ENCODE measurements around the gene TEPSIN. TPM values are rescaled to one million over a fixed set of nuclear protein-coding genes. Genes with fewer than 3 reads are reported as not detected.
A peak's percentile ranks its signal among the peaks of the same experiment; 100 is the strongest.

TEPSIN gene
- total and polyA plus RNA-seq, 2 of the 8 experiments (the other 6 are each of a cell fraction or from before 2014, with no cell fraction given), result 22.9 to 28.0 TPM

- Histone ChIP-seq H2BK20ac (ENCODE audit: low read length) (no peak overlapping the region), H3K4me3 (ENCODE audit: extremely low read depth in 1 of 4, insufficient read depth in 2 of 4, low read depth in 3 of 4, low read length in 4 of 4) (no peak overlapping the region), H3K4me2 (ENCODE audit: insufficient read depth in 1 of 2, low read depth in 2 of 2, low read length in 2 of 2) (no peak overlapping the region), H3K9ac (replicated peaks in 1 of 4; ENCODE audit: extremely low read depth in 1 of 4, low read depth in 3 of 4, low read length in 3 of 4) (no peak overlapping the region), H3K79me2 (ENCODE audit: control insufficient read depth in 1 of 2, insufficient read depth in 2 of 2, low read length in 2 of 2) (no peaks in the 10 kb centered on the region), H3K4ac (replicated peaks; ENCODE audit: insufficient read length, low read depth, low read length) (no peak overlapping the region), H4K5ac (ENCODE audit: insufficient read length, low read depth, low read length) (no peak overlapping the region), H3K18ac (ENCODE audit: extremely low read depth, low read length) (no peak overlapping the region), H3K9me3 (ENCODE audit: insufficient read depth in 2 of 2, low read depth in 1 of 2, low read length in 1 of 2) (no peaks in the 10 kb centered on the region; a peak in 1 of 4 replicates), H4K8ac (ENCODE audit: extremely low read depth, insufficient read depth, low read length) (no peak overlapping the region; the same call in 1 of the 2 replicates), H2BK120ac (replicated peaks; ENCODE audit: low read depth, low read length) (no peak overlapping the region), H3K79me1 (ENCODE audit: low read depth, low read length) (no peaks in the 10 kb centered on the region; the same call in 1 of the 2 replicates), H2BK12ac (ENCODE audit: low read depth, low read length) (peak overlapping the region; percentile 43; the same call in 1 of the 2 replicates), H3K36me3 (ENCODE audit: control insufficient read depth in 2 of 4, insufficient read depth in 4 of 4, low read length in 3 of 4) (peaks cover 0 to 18% (median 4%) of the 10 kb centered on the region in 4 experiments; a peak in 5 of 8 replicates), H4K91ac (replicated peaks; ENCODE audit: insufficient read length, low read length) (no peak overlapping the region), H3K27ac (ENCODE audit: low read depth, low read length) (no peak overlapping the region), H3K4me1 (replicated peaks in 1 of 4; ENCODE audit: control insufficient read depth in 3 of 4, insufficient read depth in 4 of 4, low read length in 3 of 4) (no peaks in the 10 kb centered on the region), H4K20me1 (replicated peaks in 1 of 2; ENCODE audit: control insufficient read depth in 1 of 2, insufficient read depth in 2 of 2, low read length in 2 of 2) (peaks cover 0 to 14% of the 10 kb centered on the region in 2 experiments), H3K14ac (ENCODE audit: insufficient read length) (no peak overlapping the region), H2AK5ac (ENCODE audit: low read depth, low read length) (no peak overlapping the region), H3K56ac (replicated peaks; ENCODE audit: insufficient read length, low read depth, low read length) (no peak overlapping the region), H3K27me3 (replicated peaks in 1 of 4; ENCODE audit: control insufficient read depth in 3 of 4, extremely low read depth in 1 of 4, insufficient read depth in 3 of 4, low read length in 3 of 4) (no peaks in the 10 kb centered on the region), H3K23ac (ENCODE audit: insufficient read length) (no peak overlapping the region), H2BK15ac (ENCODE audit: low read length) (peak overlapping the region; percentile 53; the same call in 1 of the 2 replicates), H2BK5ac (ENCODE audit: low read depth, low read length) (peak overlapping the region; percentile 71), H2AFZ (ENCODE audit: low read length) (no peak overlapping the region), H3K23me2 (ENCODE audit: low read depth, low read length) (no peaks in the 10 kb centered on the region)
- FAIRE-seq, result no peak
- DNase-seq (ENCODE audit: low read depth in 1 of 2, low spot score in 2 of 2), result no peak
- no peak for TF ChIP-seq ZNF274 (IDR thresholded peaks at IDR 0.05; ENCODE audit: borderline replicate concordance, extremely low read depth, low read length)
- ChIA-PET POLR2A (ENCODE audit: partially characterized antibody) (interaction anchor here (0.6 to 1.1 kb wide), 4 partner anchors 14 to 82 kb away, joined by 3 to 4 read pairs (median 3); no protein-coding TSS in a partner anchor), CTCF (ENCODE audit: partially characterized antibody) (interaction anchor here (1.0 to 1.7 kb wide), 6 partner anchors 14 to 140 kb away, joined by 3 to 10 read pairs (median 4); no protein-coding TSS in a partner anchor)
- 91% methylated on average over 31 of the region's 31 CpGs; no CpG with 5 or more reads in 1 of the 2 experiments for WGBS, 2 experiments (ENCODE audit: extremely low coverage in 1 of 2, insufficient coverage in 1 of 2, insufficient read length in 1 of 2, insufficient replicate concordance in 2 of 2, low coverage in 1 of 2, low lambda C conversion rate in 2 of 2, missing lambda C conversion rate in 1 of 2)
Measured at GRCh38 chr17:81231121-81231645, 7.7 kb downstream of the TEPSIN start.

Data from H1 (cell line).